Hepatocyte (in vitro differentiated cells): ENCODE measurements around the gene SMARCA2. TPM values are rescaled to one million over a fixed set of nuclear protein-coding genes. Genes with fewer than 3 reads are reported as not detected.

Source experiments
- DNase-seq: peaks from one replicate; pipeline ENCODE4 v3.0.0-alpha.2; 2016; ENCODE audit warnings: low spot score
- H2AFZ ChIP-seq: fragments of 200-600 bp; sonication (generic); 2 replicates; pipeline ENCODE4 v1.6.0; 2016; ENCODE audit warnings: antibody characterized with exemption, mild to moderate bottlenecking
- H3K27ac ChIP-seq: fragments of 200-600 bp; sonication (generic); 2 replicates; pipeline ENCODE4 v1.5.1; 2016; ENCODE audit warnings: mild to moderate bottlenecking
- H3K27me3 ChIP-seq: fragments of 200-600 bp; sonication (generic); 2 replicates; pipeline ENCODE4 v1.6.1; 2016
- H3K36me3 ChIP-seq: fragments of 200-600 bp; sonication (generic); replicated peaks from 2 replicates; pipeline ENCODE4 v1.5.1; 2016; ENCODE audit warnings: low read depth; ENCODE audit not compliant: insufficient read depth
- H3K4me1 ChIP-seq: fragments of 200-600 bp; sonication (generic); 2 replicates; pipeline ENCODE4 v1.5.1; 2016; ENCODE audit warnings: mild to moderate bottlenecking, moderate library complexity; ENCODE audit not compliant: insufficient read depth
- H3K4me2 ChIP-seq: fragments of 200-600 bp; sonication (generic); 2 replicates; pipeline ENCODE4 v1.6.0; 2016
- H3K4me3 ChIP-seq: fragments of 200-600 bp; sonication (generic); 2 replicates; pipeline ENCODE4 v1.5.1; 2016; ENCODE audit warnings: mild to moderate bottlenecking
- H3K79me2 ChIP-seq: fragments of 200-600 bp; sonication (generic); 2 replicates; pipeline ENCODE4 v1.6.0; 2017; ENCODE audit warnings: mild to moderate bottlenecking
- H3K9me2 ChIP-seq: fragments of 200-600 bp; sonication (generic); replicated peaks from 2 replicates; pipeline ENCODE4 v1.6.0; 2017; ENCODE audit warnings: mild to moderate bottlenecking; ENCODE audit not compliant: insufficient read depth
- H3K9me3 ChIP-seq: fragments of 200-600 bp; sonication (generic); 2 replicates; pipeline ENCODE4 v1.5.1; 2016; ENCODE audit warnings: low read depth, mild to moderate bottlenecking
- H4K20me1 ChIP-seq: fragments of 200-600 bp; sonication (generic); 2 replicates; pipeline ENCODE4 v1.6.0; 2016; ENCODE audit warnings: mild to moderate bottlenecking; ENCODE audit not compliant: insufficient read depth, poor library complexity, severe bottlenecking
- CTCF ChIP-seq: fragments of 200-600 bp; sonication (generic); IDR thresholded peaks from 2 replicates; pipeline ENCODE4 v1.5.1; 2016; ENCODE audit warnings: antibody characterized with exemption, mild to moderate bottlenecking; ENCODE audit not compliant: poor library complexity
- EZH2 ChIP-seq: fragments of 200-600 bp; sonication (generic); IDR thresholded peaks from 2 replicates; pipeline ENCODE4 v1.6.1; 2016; ENCODE audit warnings: antibody characterized with exemption, mild to moderate bottlenecking, borderline replicate concordance
- EZH2phosphoT487 ChIP-seq: fragments of 200-600 bp; sonication (generic); IDR thresholded peaks from one replicate; pipeline ENCODE4 v1.6.1; 2018; ENCODE audit warnings: antibody characterized with exemption, mild to moderate bottlenecking, low read depth, moderate library complexity; ENCODE audit not compliant: unreplicated experiment, severe bottlenecking
- WGBS: methylation state at CpG from one replicate; pipeline ENCODE4 v1.1.6; 2016; ENCODE audit warnings: low lambda C conversion rate; ENCODE audit errors: missing lambda C conversion rate; 5-methylcytosine and 5-hydroxymethylcytosine counted together
- polyA plus RNA-seq: library from polyadenylated mRNA; unstranded; fragments of >200 nt; fragmentation: Nextera tagmentation; extraction: Ambion mirVana; gene quantifications from 2 replicates; pipeline ENCODE4 v1.2.1, GENCODE V29; 2016
- total RNA-seq: library from RNA; depleted of rRNA; stranded (reverse); fragments of >200 nt; gene quantifications from 2 replicates; pipeline ENCODE4 v1.2.3, GENCODE V29; 2014

SMARCA2 gene
- total and polyA plus RNA-seq, 2 experiments from 2014 or later: 39.9 to 65.3 TPM

GRCh38 chr9:2008372-2008771 lies 6.8 kb upstream of the SMARCA2 start:
- H3K36me3 ChIP-seq: no peaks in the 10 kb centered on the region
- H3K4me3 ChIP-seq: no peak overlapping the region
- H3K79me2 ChIP-seq: no peaks in the 10 kb centered on the region
- H3K4me1 ChIP-seq: peaks cover 1% of the 10 kb centered on the region
- 84% methylated on average over 2 of the region's 2 CpGs for WGBS
- H3K4me2 ChIP-seq: no peak overlapping the region
- no peaks in the 10 kb centered on the region for H3K9me2 ChIP-seq
- H3K9me3 ChIP-seq: no peaks in the 10 kb centered on the region
- no peak for DNase-seq
- H4K20me1 ChIP-seq: no peaks in the 10 kb centered on the region
- no peak overlapping the region for H2AFZ ChIP-seq
- H3K27me3 ChIP-seq: no peaks in the 10 kb centered on the region
- TF ChIP-seq CTCF (no peak), EZH2phosphoT487 (no peak), EZH2 (no peak)
- no peak overlapping the region for H3K27ac ChIP-seq

- no peak overlapping the region for H3K4me2 ChIP-seq
- H3K9me2 ChIP-seq: no peaks in the 10 kb centered on the region
- TF ChIP-seq EZH2: no peak
- no peak for TF ChIP-seq CTCF
- TF ChIP-seq EZH2phosphoT487: no peak
- H3K27ac ChIP-seq: no peak overlapping the region
- H2AFZ ChIP-seq: no peak overlapping the region
- no peaks in the 10 kb centered on the region for H3K36me3 ChIP-seq
- peaks cover 9% of the 10 kb centered on the region for H3K4me1 ChIP-seq
- no peak overlapping the region for H3K4me3 ChIP-seq
- H4K20me1 ChIP-seq: no peaks in the 10 kb centered on the region
- no peaks in the 10 kb centered on the region for H3K27me3 ChIP-seq
- DNase-seq: no peak
- H3K79me2 ChIP-seq: no peaks in the 10 kb centered on the region
- H3K9me3 ChIP-seq: no peaks in the 10 kb centered on the region
- WGBS: 90% methylated on average over 4 of the region's 4 CpGs
Measured at GRCh38 chr9:2012347-2012746, 2.8 kb upstream of the SMARCA2 start.

GRCh38 chr9:2013743-2014475 lies 1.2 kb upstream of the SMARCA2 start:
- DNase-seq: no peak
- Histone ChIP-seq H4K20me1 (no peaks in the 10 kb centered on the region), H3K79me2 (peaks cover 8% of the 10 kb centered on the region), H3K4me2 (peak overlapping the region; percentile 88), H3K27me3 (no peaks in the 10 kb centered on the region), H3K4me1 (peaks cover 14% of the 10 kb centered on the region), H2AFZ (peak overlapping the region; percentile 74), H3K9me3 (no peaks in the 10 kb centered on the region), H3K9me2 (no peaks in the 10 kb centered on the region), H3K27ac (peak overlapping the region; percentile 87), H3K4me3 (peak overlapping the region; percentile 75), H3K36me3 (no peaks in the 10 kb centered on the region)
- TF ChIP-seq CTCF (no peak), EZH2phosphoT487 (no peak), EZH2 (no peak)
- 19% methylated on average over 13 of the region's 13 CpGs for WGBS
